Measurements from ENCODE around the gene NGEF.

Gene NGEF

DNA sequence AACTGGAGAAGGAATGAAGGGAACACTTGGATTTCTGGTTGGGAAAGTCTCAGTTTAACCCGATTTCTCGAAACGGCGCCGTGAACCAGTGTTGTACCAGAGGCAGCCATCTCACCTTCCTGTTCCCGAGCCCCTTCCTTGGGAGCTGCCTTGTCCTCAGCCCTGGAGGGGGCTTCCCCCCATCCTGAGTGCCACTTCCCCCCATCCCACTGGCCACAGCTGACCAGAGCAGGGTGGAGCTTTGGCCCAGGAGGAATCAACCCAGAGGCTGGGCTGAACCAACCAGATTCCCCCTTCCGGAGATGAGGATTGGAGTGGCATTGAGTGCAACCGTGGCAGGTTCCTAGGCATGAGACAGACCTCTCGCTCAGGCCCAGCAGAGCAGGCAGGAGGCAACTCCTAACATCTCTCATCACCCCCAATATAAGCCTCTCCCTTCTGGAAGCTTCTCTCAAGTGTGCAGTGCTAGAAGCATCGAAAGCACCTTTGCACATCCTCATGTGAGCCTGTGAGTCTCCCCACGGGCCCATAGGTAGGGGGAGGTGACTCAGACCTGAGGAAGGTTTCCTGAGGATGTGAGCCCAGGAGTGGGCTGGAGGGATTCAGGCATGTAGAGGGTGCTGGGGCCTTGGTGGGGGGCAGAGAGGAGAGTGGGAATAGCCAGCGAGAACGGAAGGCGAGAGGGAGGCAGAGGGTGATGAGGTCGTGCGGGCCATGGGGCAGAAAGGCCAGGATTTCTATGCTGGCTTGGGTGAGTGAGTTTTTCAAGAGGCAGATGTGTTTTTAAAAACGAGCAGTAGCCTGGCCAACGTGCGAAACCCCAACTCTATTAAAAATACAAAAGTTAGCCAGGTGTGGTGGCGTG is 11.9 kb downstream of the NGEF start:
- DNase-seq = no peak

- peak in 1 of 51 donors; percentile 17 for DNase-seq
These were observed 13.7 kb downstream of the NGEF start for GRCh38 chr2:232999354-232999753.

GRCh38 chr2:232998666-232998985 is 14.4 kb downstream of the NGEF start:
- DNase-seq = no peak

DNA sequence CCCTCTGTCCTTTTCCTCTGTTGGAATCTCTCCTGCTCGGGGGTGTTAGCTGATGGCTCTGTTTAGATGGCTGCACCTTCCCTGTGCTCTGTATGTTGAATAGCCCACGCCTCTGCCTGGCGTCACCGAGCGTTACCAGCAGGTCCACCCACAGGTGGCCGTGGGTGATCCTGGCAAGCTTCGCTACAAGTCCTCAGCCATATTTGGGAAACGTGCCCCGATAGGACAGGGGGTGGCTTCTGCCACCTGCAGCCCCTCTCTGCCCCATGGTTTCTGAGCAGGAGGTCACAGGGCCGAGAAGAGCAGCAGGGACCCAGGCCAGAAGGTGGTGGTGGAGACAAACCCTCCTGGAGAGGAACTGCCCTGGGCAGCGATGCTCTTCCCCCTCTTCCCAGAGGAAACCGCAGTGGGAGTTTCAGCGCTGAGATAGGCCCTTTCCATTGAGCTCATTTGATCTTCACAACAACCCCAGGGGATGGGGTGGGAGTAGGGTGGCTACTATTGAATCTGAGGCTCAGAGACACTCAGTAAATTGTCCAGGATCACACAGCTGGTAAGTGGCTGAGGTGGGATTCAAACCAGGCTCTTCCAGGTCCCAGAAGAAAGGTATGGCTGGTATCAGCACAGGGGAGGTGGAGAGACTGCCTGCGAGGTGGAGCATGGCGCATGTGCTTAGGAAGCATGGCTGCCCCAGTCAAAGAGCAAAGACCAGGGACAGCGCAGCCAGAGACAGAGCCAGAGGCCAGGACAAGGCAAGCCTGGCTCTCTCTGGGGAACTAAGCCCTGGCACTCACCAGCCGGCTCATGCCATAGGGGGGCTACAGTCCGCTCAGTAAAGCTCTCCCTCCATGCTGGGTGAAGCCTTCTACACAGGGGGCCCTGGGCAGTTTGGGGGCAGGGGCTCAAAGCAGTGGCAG is 15.0 kb downstream of the NGEF start:
- DNase-seq = no peak

DNA sequence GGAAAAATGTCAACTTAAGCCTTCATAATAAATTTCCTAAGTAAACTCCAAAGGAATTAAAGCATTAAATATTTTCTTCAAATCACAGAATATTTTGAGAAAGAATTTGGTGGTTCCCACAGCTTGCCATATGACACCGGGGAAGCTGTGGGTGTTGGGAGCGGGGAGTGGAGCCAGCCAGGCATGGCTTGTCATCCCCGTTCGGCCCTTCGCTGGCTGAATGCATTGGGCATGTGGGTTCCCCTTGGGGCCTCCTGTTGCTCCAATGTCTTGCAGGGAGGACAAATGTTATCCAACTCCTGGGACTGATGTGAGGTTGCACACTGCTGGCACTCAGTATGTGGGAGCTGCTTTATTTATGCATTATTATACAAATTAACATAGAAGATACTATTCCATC is 18.6 kb downstream of the NGEF start:
- DNase-seq = no peak

GRCh38 chr2:232993231-232993821 is 19.7 kb downstream of the NGEF start:
- DNase-seq = no peak

- DNase-seq = no peak
These were observed 26.9 kb downstream of the NGEF start for GRCh38 chr2:232986155-232986554.

- no peak for DNase-seq
These were observed 28.4 kb downstream of the NGEF start for GRCh38 chr2:232984451-232985207.

- DNase-seq = no peak
These were observed 29.4 kb downstream of the NGEF start for GRCh38 chr2:232983669-232984140.

- no peak for DNase-seq
These were observed 30.0 kb downstream of the NGEF start for GRCh38 chr2:232982926-232983668.

DNA sequence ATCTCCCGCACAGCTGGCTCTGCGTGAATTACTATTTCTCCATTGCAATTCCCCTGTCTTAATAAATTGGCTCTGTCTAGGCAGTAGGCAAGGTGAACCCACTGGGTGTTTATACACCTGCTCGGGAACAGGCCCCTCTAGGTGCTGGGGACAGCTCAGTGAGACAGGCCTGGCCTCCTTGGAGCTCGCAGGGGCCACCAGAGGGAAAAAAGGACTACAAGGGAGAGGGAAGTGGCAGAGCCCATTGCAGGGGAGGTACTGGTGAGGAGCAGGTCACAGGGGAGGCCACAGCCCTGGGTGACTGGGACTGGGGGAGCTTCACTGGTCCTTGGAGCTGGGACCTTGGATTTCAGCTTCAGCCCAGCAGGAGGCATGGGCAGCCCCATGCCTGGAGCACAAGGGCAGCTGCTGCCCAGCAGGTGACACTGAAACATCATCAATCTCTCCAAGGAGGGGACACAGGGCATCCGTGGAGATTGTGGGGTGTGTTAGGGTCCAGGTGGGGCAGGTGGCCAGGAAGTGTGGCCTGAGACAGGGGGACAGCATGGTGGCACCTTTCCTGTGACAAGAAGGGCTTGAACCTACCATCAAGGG is 31.2 kb downstream of the NGEF start:
- DNase-seq = no peak

- no peak for DNase-seq
These were observed 31.7 kb downstream of the NGEF start for GRCh38 chr2:232981356-232981755.

GRCh38 chr2:232980683-232981082 is 32.4 kb downstream of the NGEF start:
- DNase-seq = no peak

DNA sequence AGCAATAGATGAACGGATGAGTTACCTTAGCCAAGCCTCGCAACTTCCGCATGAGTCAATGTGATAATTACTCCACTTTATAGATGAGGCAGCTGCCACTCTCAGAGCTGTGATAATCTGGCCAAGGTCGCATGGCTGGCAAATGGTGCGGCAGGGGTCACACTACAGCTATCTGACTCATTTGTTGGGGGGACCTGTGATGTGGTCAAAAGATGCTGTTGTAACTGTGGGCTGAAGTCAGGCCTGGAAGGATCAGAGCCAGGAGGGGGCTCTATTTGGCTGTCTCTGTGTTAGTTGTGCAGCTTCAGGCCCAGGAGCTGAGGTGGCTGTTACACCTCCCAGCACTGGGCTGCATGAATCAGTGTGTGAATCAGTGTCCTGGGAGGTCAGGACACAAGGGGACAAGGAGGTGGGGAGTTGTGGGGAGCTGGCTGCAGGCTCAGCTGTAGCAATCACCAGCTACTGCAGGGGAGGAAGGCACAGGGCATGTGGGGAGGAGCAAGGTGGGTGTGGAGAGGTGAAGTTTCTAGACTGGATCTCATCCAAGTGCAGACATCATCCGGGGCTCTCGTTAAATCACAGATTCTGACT is 33.1 kb downstream of the NGEF start:
- peak in 2 of 51 donors; percentile 25 to 35 for DNase-seq

GRCh38 chr2:232977438-232977971 is 35.6 kb downstream of the NGEF start:
- no peak for DNase-seq

- DNase-seq = no peak
These were observed 36.2 kb downstream of the NGEF start for GRCh38 chr2:232976666-232977437.

DNA sequence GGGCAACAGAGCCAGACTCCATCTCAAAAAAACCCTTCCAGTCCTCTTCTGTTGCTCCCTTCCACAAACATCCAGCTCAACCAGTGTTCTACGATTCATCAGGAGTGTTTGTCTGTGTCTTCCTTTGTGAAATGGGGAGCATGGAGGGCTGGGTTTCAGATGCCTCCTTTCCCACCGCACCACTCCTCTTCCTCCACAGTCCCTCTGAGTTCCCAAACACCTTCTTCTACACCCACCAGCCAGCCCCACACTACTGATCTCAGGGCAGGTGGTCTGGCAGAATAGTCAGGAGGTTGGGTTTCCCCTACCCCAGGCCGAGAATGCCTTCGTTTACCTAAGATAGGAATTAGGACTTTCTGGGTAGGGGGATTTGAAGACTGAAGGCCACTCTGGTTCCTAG is 36.9 kb downstream of the NGEF start:
- DNase-seq = no peak

DNA sequence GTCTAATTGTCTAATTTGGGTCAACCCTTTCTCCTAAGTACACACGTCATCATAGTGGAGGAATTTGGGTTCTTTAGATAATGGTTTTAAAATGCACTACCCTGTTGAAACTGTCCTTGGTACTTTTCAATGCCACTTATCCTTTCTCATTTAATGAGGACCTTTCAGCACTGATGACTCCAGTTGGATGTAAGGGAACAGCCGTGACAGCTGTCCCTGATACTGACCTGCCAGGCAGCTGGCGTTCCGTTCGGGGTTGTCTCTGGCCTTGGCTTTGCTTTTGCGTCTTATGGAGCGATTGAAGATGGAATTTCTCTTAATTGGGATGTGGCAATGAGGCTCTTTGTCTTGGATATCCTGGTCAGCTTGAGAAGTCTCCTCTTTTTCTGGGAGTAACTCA is 38.7 kb downstream of the NGEF start:
- DNase-seq = no peak

DNA sequence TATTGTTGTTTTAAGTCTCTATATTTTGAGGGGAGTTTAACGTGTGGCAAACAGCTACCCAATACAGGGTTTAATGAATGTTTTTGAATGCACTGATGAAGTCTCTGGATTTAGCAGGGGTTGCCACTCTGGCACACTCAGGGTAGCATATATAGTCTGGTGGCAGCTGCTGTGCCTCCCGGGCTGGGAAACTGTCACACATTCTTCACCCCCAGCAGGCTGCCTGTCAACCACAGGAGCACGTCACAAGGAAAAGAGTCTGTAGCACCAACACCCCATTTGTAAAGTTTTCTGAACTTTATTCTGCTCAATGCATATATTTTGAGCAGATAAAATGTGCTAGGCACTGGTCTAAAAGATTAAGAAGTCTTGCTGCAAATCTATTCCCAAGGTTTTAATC is 39.3 kb downstream of the NGEF start:
- no peak for DNase-seq

Measured in hypothalamus (tissue), 51 donors.